HG02759 (cell line): ENCODE measurements around the gene IQGAP1.
"Not testable (repeated sequence)": the region's sequence is repeated elsewhere in the genome, so short reads cannot be mapped to it uniquely, and the experiment has no call there.

Source experiments
- ATAC-seq: cut with Tn5 transposase; IDR thresholded peaks from one replicate; pipeline ENCODE4 v1.9.1; 2021; ENCODE audit warnings: mild to moderate bottlenecking, moderate library complexity; ENCODE audit not compliant: unreplicated experiment

The IQGAP1 gene

GRCh38 chr15:90478846-90479481 is 90.9 kb downstream of the IQGAP1 start:
- no peak for ATAC-seq

GRCh38 chr15:90479656-90480055 is 91.6 kb downstream of the IQGAP1 start:
- ATAC-seq: no peak

GRCh38 chr15:90481023-90481422 is 93.0 kb downstream of the IQGAP1 start:
- ATAC-seq: no peak

GRCh38 chr15:90482124-90483011 is 94.3 kb downstream of the IQGAP1 start:
- ATAC-seq: no peak

- no peak for ATAC-seq
These were observed 94.9 kb downstream of the IQGAP1 start for GRCh38 chr15:90483012-90483307.

GRCh38 chr15:90483637-90484036 is 95.6 kb downstream of the IQGAP1 start:
- ATAC-seq: no peak

- no peak for ATAC-seq
These were observed 99.1 kb downstream of the IQGAP1 start for GRCh38 chr15:90487186-90487585.

- no peak for ATAC-seq
These were observed 101.5 kb downstream of the IQGAP1 start for GRCh38 chr15:90489514-90489913.

- no peak for ATAC-seq
These were observed 101.9 kb downstream of the IQGAP1 start for GRCh38 chr15:90489944-90490343.

GRCh38 chr15:90493647-90494046 is 105.6 kb downstream of the IQGAP1 start:
- no peak for ATAC-seq

GRCh38 chr15:90495067-90495466 is 107.0 kb downstream of the IQGAP1 start:
- ATAC-seq: no peak

GRCh38 chr15:90496791-90497190 is 108.7 kb downstream of the IQGAP1 start:
- ATAC-seq: no peak

GRCh38 chr15:90497376-90497775 is 109.3 kb downstream of the IQGAP1 start:
- no peak for ATAC-seq

- no peak for ATAC-seq
These were observed 109.9 kb downstream of the IQGAP1 start for GRCh38 chr15:90497912-90498311.

GRCh38 chr15:90500171-90500570 is 112.1 kb downstream of the IQGAP1 start:
- no peak for ATAC-seq

- no peak for ATAC-seq
These were observed 113.9 kb downstream of the IQGAP1 start for GRCh38 chr15:90501898-90502297.

GRCh38 chr15:90510781-90511180 is 122.7 kb downstream of the IQGAP1 start:
- ATAC-seq: not testable (repeated sequence)

GRCh38 chr15:90511211-90511618 is 123.2 kb downstream of the IQGAP1 start:
- not testable (repeated sequence) for ATAC-seq

- no peak for ATAC-seq
These were observed 124.2 kb downstream of the IQGAP1 start for GRCh38 chr15:90512276-90512675.

GRCh38 chr15:90512981-90513380 is 124.9 kb downstream of the IQGAP1 start:
- no peak for ATAC-seq

GRCh38 chr15:90513448-90513847 is 125.4 kb downstream of the IQGAP1 start:
- ATAC-seq: no peak

- ATAC-seq: not testable (repeated sequence)
These were observed 125.9 kb downstream of the IQGAP1 start for GRCh38 chr15:90513893-90514292.
